Muscle layer of colon (tissue), 2 donors: ENCODE measurements around the gene RNF4.
"Not testable (repeated sequence)": the region's sequence is repeated elsewhere in the genome, so short reads cannot be mapped to it uniquely, and the experiment has no call there.

Experiments
- H3K27ac ChIP-seq: one replicate; pipeline ENCODE4 v1.7.0; 2013; ENCODE audit warnings: low read depth, mild to moderate bottlenecking, low read length, moderate library complexity
- H3K27me3 ChIP-seq, 2 donors: one replicate each; pipeline ENCODE4 v1.7.0; 2013; ENCODE audit warnings: low read length in 2 of 2, mild to moderate bottlenecking in 2 of 2; ENCODE audit not compliant: insufficient read depth in 2 of 2, control insufficient read depth in 1 of 2
- H3K36me3 ChIP-seq: one replicate; pipeline ENCODE4 v1.7.0; 2013; ENCODE audit warnings: mild to moderate bottlenecking, low read length; ENCODE audit not compliant: insufficient read depth
- H3K4me1 ChIP-seq: one replicate; pipeline ENCODE4 v1.7.0; 2013; ENCODE audit warnings: mild to moderate bottlenecking, low read length; ENCODE audit not compliant: insufficient read depth
- H3K4me3 ChIP-seq, 2 donors: one replicate each; pipeline ENCODE4 v1.7.0; 2013; ENCODE audit warnings: low read length in 2 of 2, low read depth in 1 of 2, mild to moderate bottlenecking in 1 of 2, moderate library complexity in 1 of 2
- H3K9ac ChIP-seq: one replicate; pipeline ENCODE4 v1.7.0; 2013; ENCODE audit warnings: low read length
- H3K9me3 ChIP-seq: one replicate; pipeline ENCODE4 v1.7.0; 2013; ENCODE audit warnings: mild to moderate bottlenecking, low read length
- donor health status: abdominal sarcoma.
- donor health status: Adenocarcinoma of cecum.

RNF4 gene

DNA sequence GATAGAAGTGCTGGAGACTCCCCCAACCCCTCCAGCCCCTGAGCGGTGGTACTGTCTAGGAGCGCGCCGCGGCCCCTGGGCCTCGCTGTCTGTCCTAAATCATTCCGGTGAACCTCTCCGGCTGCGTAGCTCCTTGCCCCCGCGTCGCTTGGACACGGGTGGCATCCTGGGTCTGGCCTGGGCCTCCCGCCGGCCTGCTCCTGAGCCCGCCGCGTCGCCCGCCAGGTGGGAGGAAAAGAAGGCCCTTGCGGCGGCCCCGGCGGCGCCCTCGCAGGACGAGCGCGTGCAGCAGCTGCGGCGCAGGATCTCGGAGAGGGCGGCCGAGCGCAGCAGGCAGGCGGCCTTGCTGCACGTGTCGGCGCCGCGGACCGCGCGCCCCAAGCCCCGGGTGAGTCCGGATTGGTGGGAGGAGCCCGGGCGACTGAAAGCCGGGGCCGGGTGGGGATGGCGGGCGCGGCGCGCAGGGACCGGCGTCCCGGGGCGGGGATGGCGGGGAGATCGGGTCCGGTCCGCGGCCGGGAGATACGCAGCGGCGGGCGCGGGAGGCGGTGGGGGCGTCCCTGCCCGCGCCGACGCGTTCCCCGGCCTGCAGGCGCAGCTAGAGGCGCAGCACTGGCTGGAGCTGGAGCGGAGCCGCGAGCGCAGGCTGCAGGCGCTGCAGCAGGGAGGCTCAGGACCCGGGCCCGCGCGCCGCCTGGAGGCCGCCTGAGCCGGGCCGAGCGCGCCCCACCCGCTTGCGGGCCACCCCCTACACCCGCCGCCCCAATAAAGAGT lies 6.5 kb upstream of the RNF4 start:
- Histone ChIP-seq H3K9ac (no peak overlapping the region), H3K27ac (peak overlapping the region; percentile 34), H3K4me3 (peak overlapping the region; percentile 38 to 56), H3K36me3 (no peaks in the 10 kb centered on the region), H3K27me3 (peaks cover 0 to 13% of the 10 kb centered on the region in 2 donors), H3K9me3 (no peaks in the 10 kb centered on the region), H3K4me1 (no peaks in the 10 kb centered on the region)

DNA sequence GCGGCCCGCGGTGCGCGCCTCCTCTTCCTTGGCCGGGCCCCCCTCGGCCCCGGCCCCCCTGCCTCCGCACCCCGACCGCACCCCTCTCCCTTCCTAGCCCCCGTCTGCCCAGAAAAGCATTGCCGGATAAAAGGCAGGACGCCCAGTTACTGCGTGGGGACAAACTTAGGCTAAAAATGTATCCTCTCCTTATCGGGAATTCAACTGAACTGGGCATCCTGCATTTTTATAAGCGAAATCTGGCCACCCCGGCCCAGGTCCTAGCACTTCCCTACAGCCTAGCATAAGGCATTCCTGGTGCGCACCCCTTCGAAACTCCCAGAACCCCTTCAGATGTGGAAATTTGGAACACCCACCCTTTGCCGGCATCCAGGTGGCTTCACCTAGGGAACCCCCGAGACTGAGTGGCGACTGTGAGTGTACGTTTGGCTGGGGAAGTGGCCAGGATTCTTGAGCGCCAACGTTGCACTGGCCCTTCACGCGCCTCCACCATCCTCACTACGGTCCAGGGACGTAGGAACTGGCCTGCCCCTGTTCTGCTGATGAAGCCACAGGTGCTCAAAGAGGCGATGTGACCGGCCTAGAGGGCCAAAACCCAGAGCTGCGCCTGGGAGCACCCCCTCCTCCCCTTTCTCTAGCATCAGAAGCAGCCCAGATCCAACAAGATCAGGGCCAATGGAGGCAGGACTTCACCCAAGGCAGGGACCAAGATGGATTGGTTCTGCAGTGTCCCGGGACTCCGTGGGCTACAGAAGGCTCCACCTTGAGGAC lies 5.7 kb upstream of the RNF4 start:
- Histone ChIP-seq H3K4me3 (peak overlapping the region; percentile 38 to 56), H3K27me3 (peaks cover 0 to 8% of the 10 kb centered on the region in 2 donors), H3K36me3 (no peaks in the 10 kb centered on the region), H3K9me3 (no peaks in the 10 kb centered on the region), H3K9ac (no peak overlapping the region), H3K4me1 (peaks cover 6% of the 10 kb centered on the region), H3K27ac (no peak overlapping the region)

- peaks cover 9% of the 10 kb centered on the region for H3K4me1 ChIP-seq
- H3K36me3 ChIP-seq: no peaks in the 10 kb centered on the region
- H3K9ac ChIP-seq: no peak overlapping the region
- no peak overlapping the region for H3K4me3 ChIP-seq
- H3K27ac ChIP-seq: no peak overlapping the region
- H3K9me3 ChIP-seq: no peaks in the 10 kb centered on the region
- H3K27me3 ChIP-seq: no peaks in the 10 kb centered on the region
Observed at GRCh38 chr4:2465032-2465431, 3.9 kb upstream of the RNF4 start.

- H3K36me3 ChIP-seq, H3K9me3 ChIP-seq, H3K4me3 ChIP-seq, H3K27me3 ChIP-seq, H3K27ac ChIP-seq, H3K9ac ChIP-seq: not testable (repeated sequence)
- H3K4me1 ChIP-seq: peaks cover 14% of the 10 kb centered on the region
Observed at GRCh38 chr4:2465544-2465943, 3.4 kb upstream of the RNF4 start.

DNA sequence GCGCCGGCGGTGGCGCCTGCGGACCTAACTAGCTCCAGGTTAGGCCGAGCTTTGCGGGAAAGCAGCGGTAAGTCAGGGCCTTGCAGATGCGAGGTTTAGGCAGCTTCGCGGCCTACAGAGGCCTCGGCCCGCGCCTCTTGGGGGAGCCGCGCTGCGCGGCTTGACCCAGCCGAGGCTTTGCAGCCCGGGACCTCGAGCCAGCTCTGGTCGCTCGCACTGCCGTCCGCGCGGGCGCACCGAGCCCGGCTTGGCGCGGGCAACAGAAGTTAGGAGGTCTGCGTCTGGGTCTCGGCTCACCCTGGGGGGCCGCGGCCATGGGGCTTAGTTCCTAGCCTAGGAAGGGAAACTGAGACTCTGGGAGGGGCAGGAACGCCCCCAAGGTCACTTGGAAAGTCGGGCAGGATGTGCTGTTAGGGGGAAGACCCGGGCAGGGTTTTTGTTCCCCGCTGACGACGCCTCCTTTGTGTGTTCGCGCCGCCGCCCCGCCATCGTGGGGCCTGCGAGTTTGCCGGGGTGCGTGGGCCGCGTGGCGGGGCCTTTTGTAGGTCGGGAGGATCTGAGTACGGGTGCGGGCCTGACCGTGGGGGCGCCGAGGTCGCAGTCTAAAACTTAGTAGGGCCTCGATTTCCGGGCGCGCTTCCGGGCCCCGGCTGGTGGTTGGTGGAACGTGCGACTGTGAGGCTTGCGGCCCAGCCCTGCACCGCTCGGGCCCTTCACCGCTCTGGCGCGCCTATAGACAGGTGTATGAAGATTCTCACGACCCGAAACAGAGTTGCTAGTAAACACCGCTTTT lies 482 bp downstream of the RNF4 start:
- H3K27ac ChIP-seq: peak overlapping the region; percentile 89
- peak overlapping the region; percentile 93 to 94 for H3K4me3 ChIP-seq
- peak overlapping the region; percentile 81 for H3K9ac ChIP-seq
- H3K36me3 ChIP-seq: peaks cover 12% of the 10 kb centered on the region
- no peaks in the 10 kb centered on the region for H3K27me3 ChIP-seq
- H3K9me3 ChIP-seq: no peaks in the 10 kb centered on the region
- peaks cover 20% of the 10 kb centered on the region for H3K4me1 ChIP-seq

DNA sequence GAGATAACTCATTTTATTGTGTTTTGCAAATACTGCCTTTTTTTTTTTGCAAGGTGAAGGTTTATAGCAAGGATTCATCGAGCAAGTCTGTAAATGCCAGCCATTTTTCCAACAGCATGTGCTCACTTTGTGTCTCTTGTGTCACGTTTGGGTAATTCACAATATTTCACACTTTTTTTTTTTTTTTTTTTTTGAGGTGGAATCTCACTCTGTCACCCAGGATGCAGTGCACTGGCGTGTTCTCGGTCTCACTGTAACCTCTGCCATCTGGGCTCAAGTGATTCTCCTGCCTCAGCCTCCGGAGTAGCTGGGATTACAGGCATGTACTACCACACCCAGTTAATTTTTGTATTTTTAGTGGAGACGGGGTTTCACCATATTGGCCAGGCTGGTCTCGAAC lies 1.9 kb downstream of the RNF4 start:
- Histone ChIP-seq H3K4me3 (peak overlapping the region; percentile 93 to 94), H3K4me1 (peaks cover 20% of the 10 kb centered on the region)

GRCh38 chr4:2472187-2472586 lies 3.3 kb downstream of the RNF4 start:
- Histone ChIP-seq H3K9ac (no peak overlapping the region), H3K36me3 (peaks cover 12% of the 10 kb centered on the region), H3K9me3 (no peaks in the 10 kb centered on the region), H3K27ac (no peak overlapping the region), H3K4me3 (no peak overlapping the region), H3K4me1 (peaks cover 20% of the 10 kb centered on the region), H3K27me3 (no peaks in the 10 kb centered on the region)

More for the DNA sequence above, 1.9 kb downstream of the RNF4 start:
- Histone ChIP-seq H3K9me3 (no peaks in the 10 kb centered on the region), H3K27me3 (no peaks in the 10 kb centered on the region), H3K27ac (no peak overlapping the region), H3K9ac (peak overlapping the region; percentile 81), H3K36me3 (peaks cover 12% of the 10 kb centered on the region)

DNA sequence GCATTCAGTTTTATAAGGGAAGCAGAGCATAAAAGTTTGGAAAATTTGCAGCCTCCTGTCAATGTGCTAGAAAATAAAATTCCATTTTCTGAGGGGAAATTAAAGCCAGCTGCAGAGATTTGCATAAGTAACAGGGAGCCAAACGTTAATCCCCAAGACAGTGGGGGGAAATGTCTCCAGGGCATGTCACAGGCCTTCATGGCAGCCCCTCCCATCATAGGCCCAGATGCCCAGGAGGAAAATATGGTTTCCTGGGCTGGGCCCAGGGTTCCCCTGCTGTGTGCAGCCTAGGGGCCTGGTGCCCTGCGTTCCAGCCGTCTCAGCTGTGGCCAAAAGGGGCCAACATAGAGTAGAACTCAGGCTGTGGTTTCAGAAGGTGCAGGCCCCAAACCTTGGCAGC lies 9.3 kb downstream of the RNF4 start:
- H3K4me1 ChIP-seq: peaks cover 44% of the 10 kb centered on the region
- H3K9ac ChIP-seq: no peak overlapping the region
- H3K27ac ChIP-seq: no peak overlapping the region
- H3K27me3 ChIP-seq: no peaks in the 10 kb centered on the region
- H3K9me3 ChIP-seq: no peaks in the 10 kb centered on the region
- H3K36me3 ChIP-seq: no peaks in the 10 kb centered on the region
- no peak overlapping the region for H3K4me3 ChIP-seq

DNA sequence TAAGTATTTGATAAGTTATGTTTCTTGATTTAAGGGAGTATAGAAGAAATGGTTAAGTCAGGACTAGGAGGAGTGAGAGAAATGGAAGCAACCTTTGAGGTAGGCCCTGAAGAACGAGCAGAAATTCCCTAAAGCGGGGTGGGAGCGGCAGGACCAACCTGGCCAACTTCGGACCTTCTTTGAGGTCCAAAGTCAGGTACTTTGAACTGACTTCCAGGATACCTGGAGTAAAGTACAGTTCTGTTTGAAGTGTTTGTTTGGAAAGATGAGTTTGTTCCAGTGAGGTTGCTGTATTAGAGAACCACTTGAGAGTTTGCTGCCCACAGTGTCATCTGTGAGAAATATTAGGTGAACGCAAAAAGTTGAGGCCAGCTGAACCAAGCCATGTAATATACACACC lies 11.7 kb downstream of the RNF4 start:
- H3K36me3 ChIP-seq: no peaks in the 10 kb centered on the region
- no peak overlapping the region for H3K27ac ChIP-seq
- H3K27me3 ChIP-seq: no peaks in the 10 kb centered on the region
- H3K4me1 ChIP-seq: peaks cover 58% of the 10 kb centered on the region
- H3K4me3 ChIP-seq: no peak overlapping the region
- no peak overlapping the region for H3K9ac ChIP-seq
- H3K9me3 ChIP-seq: no peaks in the 10 kb centered on the region

GRCh38 chr4:2482192-2482591 lies 13.3 kb downstream of the RNF4 start:
- peak overlapping the region; percentile 24 for H3K27ac ChIP-seq
- peaks cover 70% of the 10 kb centered on the region for H3K4me1 ChIP-seq
- H3K9me3 ChIP-seq: no peaks in the 10 kb centered on the region
- no peaks in the 10 kb centered on the region for H3K36me3 ChIP-seq
- no peak overlapping the region for H3K9ac ChIP-seq
- peak overlapping the region in 1 of 2 donors; percentile 28 for H3K4me3 ChIP-seq
- no peaks in the 10 kb centered on the region for H3K27me3 ChIP-seq

DNA sequence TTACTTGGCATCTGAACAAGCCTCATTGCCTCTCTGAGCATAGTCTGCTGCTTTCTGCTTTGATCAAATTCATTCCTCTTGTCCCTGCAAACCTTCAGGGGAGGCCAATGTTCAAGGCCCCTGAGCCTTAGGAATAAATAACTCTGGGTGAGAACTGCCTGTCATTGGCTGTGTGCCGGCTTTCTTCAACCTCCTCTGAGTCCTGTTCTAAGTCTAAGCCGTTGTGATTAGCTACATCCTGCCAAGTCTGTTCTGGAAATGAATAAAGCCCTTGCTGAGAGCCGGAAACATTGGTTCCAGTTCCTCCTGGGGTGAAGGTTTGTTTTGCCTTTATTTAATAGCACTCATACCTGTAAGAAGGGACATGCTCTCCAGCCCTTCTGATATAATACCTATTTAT lies 13.8 kb downstream of the RNF4 start:
- H3K36me3 ChIP-seq: no peaks in the 10 kb centered on the region
- H3K27ac ChIP-seq: peak overlapping the region; percentile 47
- no peaks in the 10 kb centered on the region for H3K27me3 ChIP-seq
- peaks cover 70% of the 10 kb centered on the region for H3K4me1 ChIP-seq
- no peak overlapping the region for H3K9ac ChIP-seq
- peak overlapping the region in 1 of 2 donors; percentile 28 for H3K4me3 ChIP-seq
- no peaks in the 10 kb centered on the region for H3K9me3 ChIP-seq
